DMS53 (cell line): ENCODE results near the gene GPC3.

Experiments
- DNase-seq: peaks from one replicate; lab custom pipeline; 2025; lab: John Stamatoyannopoulos, UW

GPC3 gene

GRCh38 chrX:133681897-133682296, 303.5 kb downstream of the GPC3 start:
- no peak for DNase-seq

GRCh38 chrX:133681421-133681820, 304.0 kb downstream of the GPC3 start:
- peak; percentile 2 for DNase-seq

GRCh38 chrX:133677123-133678063, 308.0 kb downstream of the GPC3 start:
- peak; percentile 68 for DNase-seq

- DNase-seq = peak; percentile 97
Observed at GRCh38 chrX:133676344-133677122, 308.9 kb downstream of the GPC3 start.

- peak; percentile 87 for DNase-seq
Observed at GRCh38 chrX:133674726-133675470, 310.5 kb downstream of the GPC3 start.

GRCh38 chrX:133670383-133670782, 315.0 kb downstream of the GPC3 start:
- peak; percentile 66 for DNase-seq

GRCh38 chrX:133669214-133669613, 316.2 kb downstream of the GPC3 start:
- no peak for DNase-seq

GRCh38 chrX:133668225-133668931, 317.0 kb downstream of the GPC3 start:
- DNase-seq = peak; percentile 53

GRCh38 chrX:133666256-133666655, 319.1 kb downstream of the GPC3 start:
- no peak for DNase-seq

- DNase-seq = no peak
Observed at GRCh38 chrX:133661962-133662839, 323.2 kb downstream of the GPC3 start.

- no peak for DNase-seq
Observed at GRCh38 chrX:133660281-133660680, 325.1 kb downstream of the GPC3 start.

GRCh38 chrX:133658293-133658911, 327.0 kb downstream of the GPC3 start:
- peak; percentile 21 for DNase-seq

- DNase-seq = no peak
Observed at GRCh38 chrX:133655275-133656265, 329.8 kb downstream of the GPC3 start.

GRCh38 chrX:133654811-133655210, 330.6 kb downstream of the GPC3 start:
- DNase-seq = no peak

GRCh38 chrX:133653358-133653757, 332.0 kb downstream of the GPC3 start:
- no peak for DNase-seq

GRCh38 chrX:133652185-133652584, 333.2 kb downstream of the GPC3 start:
- no peak for DNase-seq

GRCh38 chrX:133650239-133650638, 335.2 kb downstream of the GPC3 start:
- DNase-seq = no peak

- DNase-seq = no peak
Observed at GRCh38 chrX:133649651-133650050, 335.7 kb downstream of the GPC3 start.

GRCh38 chrX:133648594-133648993, 336.8 kb downstream of the GPC3 start:
- DNase-seq = no peak
